HepG2 (cell line): ENCODE data around the gene SPAG9. TPM values are rescaled to one million over a fixed set of nuclear protein-coding genes. Genes with fewer than 3 reads are reported as not detected.
"Not testable (repeated sequence)": the region's sequence is repeated elsewhere in the genome, so short reads cannot be mapped to it uniquely, and the experiment has no call there.

ENCODE experiments used
- ATAC-seq: fragments of 200-7000 bp; cut with Tn5 transposase; 3 replicates; pipeline ENCODE4 v1.9.1; 2020; ENCODE audit warnings: mild to moderate bottlenecking, moderate library complexity
- BruUV-seq: library from RNA; stranded (reverse); fragments of 400-500 nt; replicated peaks from 2 replicates; lab custom pipeline; 2021; lab: Mats Ljungman, UMichigan
- CTCF ChIA-PET: fragments of 300-600 bp; formaldehyde crosslinking; extraction: SDS; loops from one replicate; lab custom pipeline; 2021; ENCODE audit warnings: low total read pairs, inconsistent platforms, low intra/inter-chr PET ratio; lab: Yijun Ruan, JAX
- POLR2A ChIA-PET: fragments of 350-600 bp; sonication (Branson Sonifier 250); formaldehyde crosslinking; loops from one replicate; lab custom pipeline; 2020; ENCODE audit warnings: antibody characterized with exemption, inconsistent platforms; lab: Yijun Ruan, JAX
- DNase-seq: peaks from one replicate; pipeline ENCODE4 v3.0.0-alpha.2; 2015; ENCODE audit warnings: low spot score
- FAIRE-seq: peaks from 3 replicates; lab custom pipeline; 2011; peaks lifted over from hg19 to GRCh38; lab: Jason Lieb, UNC
- H2AFZ ChIP-seq: one replicate; pipeline ENCODE4 v1.6.1; 2011; ENCODE audit warnings: low read length, inconsistent platforms
- H3K27ac ChIP-seq: fragments of 300-600 bp; 3 replicates; pipeline ENCODE4 v1.8.0; 2011; ENCODE audit warnings: mixed run types, mild to moderate bottlenecking, mixed read lengths, low read length, inconsistent platforms; ENCODE audit not compliant: insufficient read depth; ENCODE audit errors: extremely low read length
- H3K27me3 ChIP-seq, 2 experiments: fragments of 200-600 bp in 1 of 2; 2 replicates in 1 of 2; 3 replicates in 1 of 2; pipeline versions ENCODE4 v1.6.0 to v1.8.0; 2011; ENCODE audit warnings: low read length in 2 of 2, mild to moderate bottlenecking in 2 of 2, moderate library complexity in 2 of 2, inconsistent platforms in 1 of 2; ENCODE audit not compliant: insufficient read depth in 2 of 2, control insufficient read depth in 1 of 2
- H3K36me3 ChIP-seq, 2 experiments: fragments of 200-600 bp in 1 of 2; replicated peaks in 1 of 2; 2 replicates in 1 of 2; 3 replicates in 1 of 2; pipeline versions ENCODE4 v1.5.1 to v1.8.0; 2011; ENCODE audit warnings: low read length in 2 of 2, inconsistent platforms in 1 of 2; ENCODE audit not compliant: insufficient read depth in 2 of 2, control insufficient read depth in 1 of 2
- H3K4me1 ChIP-seq: 2 replicates; pipeline ENCODE4 v1.5.1; 2012; ENCODE audit warnings: low read length, inconsistent platforms; ENCODE audit not compliant: insufficient read depth
- H3K4me2 ChIP-seq: 2 replicates; pipeline ENCODE4 v1.6.0; 2011; ENCODE audit warnings: low read depth, low read length, inconsistent platforms
- H3K4me3 ChIP-seq, 3 experiments: fragments of 200-600 bp in 1 of 3; sonication (generic), shearing (Covaris generic) in 1 of 3; replicated peaks in 1 of 3; 2 replicates each; pipeline ENCODE4 v1.5.1; 2011 to 2016; ENCODE audit warnings: low read length in 3 of 3, inconsistent platforms in 2 of 3, low read depth in 2 of 3, mild to moderate bottlenecking in 2 of 3, control low read depth in 1 of 3, mixed read lengths in 1 of 3; ENCODE audit not compliant: insufficient read depth in 1 of 3
- H3K79me2 ChIP-seq: one replicate; pipeline ENCODE4 v1.6.1; 2011; ENCODE audit warnings: low read length, inconsistent platforms; ENCODE audit not compliant: insufficient read depth
- H3K9ac ChIP-seq: 2 replicates; pipeline ENCODE4 v1.6.0; 2011; ENCODE audit warnings: mild to moderate bottlenecking, low read depth, low read length, inconsistent platforms; ENCODE audit not compliant: insufficient read depth
- H3K9me3 ChIP-seq: 2 replicates; pipeline ENCODE4 v1.5.1; 2012; ENCODE audit warnings: mild to moderate bottlenecking, low read length
- H4K20me1 ChIP-seq: 2 replicates; pipeline ENCODE4 v1.6.0; 2011; ENCODE audit warnings: inconsistent platforms, mild to moderate bottlenecking, low read length, moderate library complexity; ENCODE audit not compliant: insufficient read depth
- FOSL2 ChIP-seq: sonication (generic); formaldehyde crosslinking; IDR thresholded peaks from 2 replicates; pipeline ENCODE4 v1.4.0; 2020; ENCODE audit warnings: missing genetic modification reagents
- FOXK1 ChIP-seq: sonication (generic); formaldehyde crosslinking; IDR thresholded peaks from 2 replicates; pipeline ENCODE4 v1.4.0; 2020; ENCODE audit warnings: low read depth, missing genetic modification reagents, borderline replicate concordance
- HDAC1 ChIP-seq: sonication (generic); formaldehyde crosslinking; IDR thresholded peaks from 2 replicates; pipeline ENCODE4 v1.5.1; 2020; ENCODE audit warnings: mild to moderate bottlenecking, missing genetic modification reagents
- NCOA2 ChIP-seq: sonication (generic); formaldehyde crosslinking; IDR thresholded peaks from 2 replicates; pipeline ENCODE4 v1.8.0; 2022; ENCODE audit warnings: inconsistent platforms
- PHF21A ChIP-seq: sonication (generic); formaldehyde crosslinking; IDR thresholded peaks from 2 replicates; pipeline ENCODE4 v1.5.0; 2020; ENCODE audit warnings: mild to moderate bottlenecking, missing genetic modification reagents
- RCOR2 ChIP-seq: IDR thresholded peaks from 2 replicates; pipeline ENCODE4 v1.6.1; 2016; ENCODE audit warnings: missing biosample characterization, missing genetic modification reagents
- ZMYM3 ChIP-seq: sonication (generic); formaldehyde crosslinking; IDR thresholded peaks from 2 replicates; pipeline ENCODE4 v1.5.1; 2020; ENCODE audit warnings: mild to moderate bottlenecking, missing genetic modification reagents
- ZNF292 ChIP-seq: sonication (generic); formaldehyde crosslinking; IDR thresholded peaks from 2 replicates; pipeline ENCODE4 v1.8.1; 2022; ENCODE audit warnings: mild to moderate bottlenecking, low read depth, missing genetic modification reagents, borderline replicate concordance
- ZNF558 ChIP-seq: sonication (generic); formaldehyde crosslinking; IDR thresholded peaks from 2 replicates; pipeline ENCODE4 v1.9.0; 2022; ENCODE audit warnings: mild to moderate bottlenecking, missing genetic modification reagents, borderline replicate concordance
- WGBS: methylation state at CpG from one replicate; pipeline ENCODE4 v1.1.6; 2017; ENCODE audit warnings: low lambda C conversion rate; 5-methylcytosine and 5-hydroxymethylcytosine counted together
- in situ Hi-C: cut with HindIII; loops from 2 replicates; pipeline ENCODE4 v1.10.0; 2017; ENCODE audit warnings: low pct_unique_long_range_greater_than_20kb; ENCODE audit not compliant: extremely low pct_ligation_motif_present
- intact Hi-C: fragments of 100-400 bp; cut with micrococcal nuclease; formaldehyde crosslinking; loops from one replicate; pipeline ENCODE4 v1.10.0; 2022; ENCODE audit not compliant: unreplicated experiment
- polyA plus RNA-seq, 8 experiments: library from polyadenylated mRNA; depleted of rRNA in 3 of 8; stranded (reverse) in 7 of 8; unstranded in 1 of 8; fragments of >200 nt; fragmentation: Illumina TruSeq in 4 of 8; extraction: Trizol in 4 of 8; gene quantifications; 2 replicates each; pipeline versions ENCODE4 v1.2.1 to v1.2.3, GENCODE V29; 2011 to 2016; ENCODE audit warnings: low read depth in 4 of 8, missing spikeins in 1 of 8, mixed read lengths in 1 of 8; ENCODE audit not compliant: insufficient read depth in 1 of 8
- total RNA-seq, 5 experiments: library from RNA; depleted of rRNA; stranded (reverse); fragments of >200 nt; fragmentation: Illumina TruSeq; extraction: Trizol; gene quantifications; 2 replicates each; pipeline ENCODE4 v1.2.3, GENCODE V29; 2016; ENCODE audit warnings: low read depth in 1 of 5

Gene SPAG9
- total and polyA plus RNA-seq, 2 of the 13 experiments (the other 11 are each of a cell fraction or from before 2014, with no cell fraction given): 43.2 to 78.6 TPM

GRCh38 chr17:51122473-51123115 is 1.9 kb upstream of the SPAG9 start:
- H3K36me3 ChIP-seq, H3K27me3 ChIP-seq, DNase-seq, CTCF ChIA-PET, ATAC-seq, BruUV-seq: not testable (repeated sequence)
- H3K9ac ChIP-seq: peak overlapping the region; percentile 87
- POLR2A ChIA-PET: interaction anchor here (1.5 to 2.7 kb wide), 4 partner anchors 11 to 256 kb away, joined by 5 to 39 read pairs (median 10); partner anchors contain the start of genes NME1, NME2 and TOB1
- peak overlapping the region; percentile 95 for H3K4me2 ChIP-seq
- peak overlapping the region; percentile 87 for H2AFZ ChIP-seq
- intact Hi-C loops: loop anchor here (1.0 kb wide), 1 partner anchor 31 kb away; the partner anchor contains the start of gene NME1
- H3K27ac ChIP-seq: peak overlapping the region; percentile 90
- 43% methylated on average over 10 of the region's 10 CpGs for WGBS
- TF ChIP-seq ZMYM3 (0 out of 2 replicates have a peak, but pooled peaks have one; percentile 37), RCOR2 (CRISPR knock-in tag) (0 out of 2 replicates have a peak, but pooled peaks have one; percentile 33), NCOA2 (CRISPR knock-in tag) (0 out of 2 replicates have a peak, but pooled peaks have one; percentile 27), ZNF558 (CRISPR knock-in tag) (0 out of 2 replicates have a peak, but pooled peaks have one; percentile 48), FOXK1 (0 out of 2 replicates have a peak, but pooled peaks have one; percentile 3), PHF21A (CRISPR knock-in tag) (peak; percentile 48; the same call in 1 of the 2 replicates), FOSL2 (CRISPR knock-in tag) (peak; percentile 70), ZNF292 (CRISPR knock-in tag) (0 out of 2 replicates have a peak, but pooled peaks have one; percentile 14), HDAC1 (CRISPR knock-in tag) (0 out of 2 replicates have a peak, but pooled peaks have one; percentile 19)
- TF ChIP-seq, all 625 proteins: peak for 9; not testable (repeated sequence) for 616
- H3K9me3 ChIP-seq, in situ Hi-C loops, FAIRE-seq: not testable (repeated sequence)
- Histone ChIP-seq H3K4me3 (peak overlapping the region; percentile 81 to 91 (median 82)), H3K79me2 (peaks cover 26% of the 10 kb centered on the region), H4K20me1 (peaks cover 19% of the 10 kb centered on the region), H3K4me1 (peaks cover 65% of the 10 kb centered on the region)
